ENCODE measurements around the gene RTTN.

Gene RTTN

DNA sequence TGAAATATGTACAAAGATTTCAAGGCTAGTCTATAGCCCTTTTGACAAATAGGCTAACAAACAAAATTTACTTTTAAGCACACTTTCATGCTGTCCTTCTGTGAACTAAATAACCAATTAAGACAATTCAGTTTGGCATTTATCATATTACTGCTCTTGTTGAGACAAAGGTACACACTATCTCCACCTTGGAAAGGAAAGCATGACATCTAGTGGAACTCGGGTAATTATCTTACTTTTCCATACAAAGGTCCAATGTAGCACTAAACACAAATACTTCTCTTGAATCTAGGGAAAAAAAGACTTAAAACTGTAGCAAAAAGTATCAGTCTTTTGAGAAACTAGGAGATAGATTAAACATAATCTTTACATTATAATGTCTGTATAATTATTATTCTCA is 132.8 kb downstream of the RTTN start:
- DNase-seq (ENCODE audit: low read depth): peak; percentile 23
- H3K4me3 ChIP-seq (ENCODE audit: low read depth, low read length): no peak overlapping the region
- TF ChIP-seq, protein P1, sequence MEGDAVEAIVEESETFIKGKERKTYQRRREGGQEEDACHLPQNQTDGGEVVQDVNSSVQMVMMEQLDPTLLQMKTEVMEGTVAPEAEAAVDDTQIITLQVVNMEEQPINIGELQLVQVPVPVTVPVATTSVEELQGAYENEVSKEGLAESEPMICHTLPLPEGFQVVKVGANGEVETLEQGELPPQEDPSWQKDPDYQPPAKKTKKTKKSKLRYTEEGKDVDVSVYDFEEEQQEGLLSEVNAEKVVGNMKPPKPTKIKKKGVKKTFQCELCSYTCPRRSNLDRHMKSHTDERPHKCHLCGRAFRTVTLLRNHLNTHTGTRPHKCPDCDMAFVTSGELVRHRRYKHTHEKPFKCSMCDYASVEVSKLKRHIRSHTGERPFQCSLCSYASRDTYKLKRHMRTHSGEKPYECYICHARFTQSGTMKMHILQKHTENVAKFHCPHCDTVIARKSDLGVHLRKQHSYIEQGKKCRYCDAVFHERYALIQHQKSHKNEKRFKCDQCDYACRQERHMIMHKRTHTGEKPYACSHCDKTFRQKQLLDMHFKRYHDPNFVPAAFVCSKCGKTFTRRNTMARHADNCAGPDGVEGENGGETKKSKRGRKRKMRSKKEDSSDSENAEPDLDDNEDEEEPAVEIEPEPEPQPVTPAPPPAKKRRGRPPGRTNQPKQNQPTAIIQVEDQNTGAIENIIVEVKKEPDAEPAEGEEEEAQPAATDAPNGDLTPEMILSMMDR (IDR thresholded peaks at IDR 0.05; ENCODE audit: control insufficient read depth, extremely low read depth, insufficient read depth): peak; percentile 69

DNA sequence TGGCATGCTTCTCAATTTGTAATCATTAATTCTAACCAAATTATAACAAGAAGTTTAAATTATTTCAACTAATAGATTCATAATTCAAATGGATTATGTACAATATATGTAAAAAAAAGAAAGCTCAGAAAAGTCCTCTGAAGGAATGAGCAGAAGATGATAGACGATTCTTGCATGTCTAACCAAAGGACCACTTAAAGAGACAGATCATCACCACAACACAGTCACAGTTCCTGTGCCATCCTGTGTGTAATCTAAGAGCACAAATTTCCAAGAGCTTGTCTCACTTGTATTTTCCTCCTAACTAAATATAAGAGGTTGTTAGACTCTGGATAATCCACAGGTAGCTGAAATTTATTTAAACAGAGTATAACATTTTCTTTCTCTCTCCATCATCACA is 135.5 kb downstream of the RTTN start:
- TF ChIP-seq, protein P1 (IDR thresholded peaks at IDR 0.05; ENCODE audit: control insufficient read depth, extremely low read depth, insufficient read depth): no peak
- H3K4me3 ChIP-seq (ENCODE audit: low read depth, low read length): no peak overlapping the region
- DNase-seq (ENCODE audit: low read depth): no peak

DNA sequence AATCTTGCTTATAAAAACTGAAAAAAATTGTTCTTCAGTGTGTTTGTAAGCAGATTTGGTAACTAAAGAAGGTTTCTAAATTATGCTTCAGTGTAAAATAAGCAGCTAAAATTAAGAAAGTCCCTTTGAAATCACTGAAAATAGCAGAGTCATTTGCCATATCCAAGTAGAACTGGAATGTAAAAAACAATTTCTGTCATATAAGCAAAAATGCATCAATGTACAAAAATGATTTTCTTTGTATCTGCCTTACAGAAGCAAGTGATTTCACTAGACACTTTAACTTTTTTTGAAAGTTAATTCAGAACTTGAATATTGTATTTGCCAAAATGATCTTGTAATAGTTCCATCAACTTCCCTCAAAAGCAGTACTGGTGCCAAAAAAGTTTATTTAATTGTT is 136.1 kb downstream of the RTTN start:
- TF ChIP-seq, protein P1 (IDR thresholded peaks at IDR 0.05; ENCODE audit: control insufficient read depth, extremely low read depth, insufficient read depth): no peak
- no peak overlapping the region for H3K4me3 ChIP-seq (ENCODE audit: low read depth, low read length)
- no peak for DNase-seq (ENCODE audit: low read depth)

GRCh38 chr18:70068981-70069380 is 136.5 kb downstream of the RTTN start:
- DNase-seq (ENCODE audit: low read depth): no peak
- no peak overlapping the region for H3K4me3 ChIP-seq (ENCODE audit: low read depth, low read length)
- TF ChIP-seq, protein P1 (IDR thresholded peaks at IDR 0.05; ENCODE audit: control insufficient read depth, extremely low read depth, insufficient read depth): no peak

GRCh38 chr18:70059684-70060083 is 145.8 kb downstream of the RTTN start:
- H3K4me3 ChIP-seq (ENCODE audit: low read depth, low read length): no peak overlapping the region
- no peak for DNase-seq (ENCODE audit: low read depth)
- TF ChIP-seq, protein P1 (IDR thresholded peaks at IDR 0.05; ENCODE audit: control insufficient read depth, extremely low read depth, insufficient read depth): no peak

DNA sequence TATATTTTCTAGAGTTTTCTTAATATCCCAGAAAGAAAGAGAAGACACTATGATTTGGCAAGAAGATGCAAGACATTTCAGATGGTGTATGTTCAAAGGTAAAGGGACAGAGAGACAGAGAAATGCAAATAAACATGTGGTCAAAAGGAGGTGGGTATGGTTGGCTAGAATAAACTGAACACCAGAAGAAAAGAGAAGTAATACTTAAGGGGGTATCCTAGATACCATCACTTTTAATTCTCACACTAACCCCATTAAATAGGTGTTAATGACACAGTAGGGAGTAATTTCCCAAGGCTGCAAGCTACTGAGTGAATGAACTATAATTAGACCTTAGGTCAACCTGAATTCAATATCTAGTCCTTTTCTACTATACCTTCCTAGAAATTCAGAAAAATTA is 146.6 kb downstream of the RTTN start:
- no peak overlapping the region for H3K4me3 ChIP-seq (ENCODE audit: low read depth, low read length)
- TF ChIP-seq, protein P1 (IDR thresholded peaks at IDR 0.05; ENCODE audit: control insufficient read depth, extremely low read depth, insufficient read depth): no peak
- DNase-seq (ENCODE audit: low read depth): no peak

- no peak for DNase-seq (ENCODE audit: low read depth)
- TF ChIP-seq, protein P1 (IDR thresholded peaks at IDR 0.05; ENCODE audit: control insufficient read depth, extremely low read depth, insufficient read depth): no peak
- H3K4me3 ChIP-seq (ENCODE audit: low read depth, low read length): no peak overlapping the region
Observed at GRCh38 chr18:70047931-70048603, 157.4 kb downstream of the RTTN start.
